ENCODE results near the gene CCR3. TPM values are rescaled to one million over a fixed set of nuclear protein-coding genes. Genes with fewer than 3 reads are reported as not detected.

CCR3 gene
- total RNA-seq, 3 donors from 2014 or later (not counting 1 experiment from before 2014, with no cell fraction given): 1.5 to 36.7 TPM; not detected in 1

- intact Hi-C loops (cut with micrococcal nuclease): no loop called here
- H3K4me1 ChIP-seq (ENCODE audit: control insufficient read depth, insufficient read depth, low read length): peaks cover 27% of the 10 kb centered on the region
- no peak for DNase-seq
- H3K27ac ChIP-seq (ENCODE audit: low read length): no peak overlapping the region
- H3K27ac Mint-ChIP-seq: no peak overlapping the region
- no peaks in the 10 kb centered on the region for H3K27me3 ChIP-seq (ENCODE audit: control insufficient read depth, insufficient read depth, low read length)
- no peaks in the 10 kb centered on the region for H3K36me3 ChIP-seq (ENCODE audit: control insufficient read depth, insufficient read depth, low read length)
- H3K9me3 ChIP-seq (ENCODE audit: control insufficient read depth, insufficient read depth, low read length): no peaks in the 10 kb centered on the region
- no peak overlapping the region for H3K4me3 ChIP-seq (ENCODE audit: low read length)
- no peaks in the 10 kb centered on the region for H3K9me3 Mint-ChIP-seq
- ATAC-seq: no peak
- 96% methylated on average over 4 of the region's 4 CpGs for WGBS (ENCODE audit: insufficient coverage)
- no peak overlapping the region for H3K4me3 Mint-ChIP-seq
- TF ChIP-seq CTCF (IDR thresholded peaks at IDR 0.05): no peak
- no peaks in the 10 kb centered on the region for H3K36me3 Mint-ChIP-seq
- H3K4me1 Mint-ChIP-seq: peaks cover 37 to 48% of the 10 kb centered on the region in 2 donors
- H3K27me3 Mint-ChIP-seq (ENCODE audit: low read depth in 2 of 2): no peaks in the 10 kb centered on the region
Observed at GRCh38 chr3:46271209-46271745, 29.0 kb downstream of the CCR3 start.

DNA sequence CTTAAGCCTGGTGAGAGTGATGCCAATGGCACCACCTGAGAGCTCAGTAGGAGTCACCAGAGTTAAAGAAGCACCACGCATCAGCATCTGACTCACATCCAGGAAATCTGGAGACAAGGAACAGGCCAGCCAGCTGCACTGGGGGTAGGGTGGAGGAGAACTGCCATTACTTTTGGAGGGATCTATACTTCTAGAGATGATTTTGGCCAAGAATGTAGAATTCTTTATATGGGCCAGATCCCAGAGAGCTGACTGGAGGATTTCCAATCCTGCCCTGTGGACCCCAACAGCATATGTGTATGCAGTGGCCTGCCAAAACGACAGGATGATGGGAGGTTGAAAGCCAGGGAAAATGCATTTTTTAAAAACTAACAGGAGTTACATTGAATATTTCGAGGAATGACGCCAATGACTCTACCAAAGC lies 29.8 kb downstream of the CCR3 start:
- Mint-ChIP-seq H3K9me3 (no peaks in the 10 kb centered on the region), H3K27ac (no peak overlapping the region), H3K4me1 (peaks cover 37 to 48% of the 10 kb centered on the region in 2 donors), H3K27me3 (ENCODE audit: low read depth in 2 of 2) (no peaks in the 10 kb centered on the region), H3K36me3 (no peaks in the 10 kb centered on the region), H3K4me3 (no peak overlapping the region)
- Histone ChIP-seq H3K4me1 (ENCODE audit: control insufficient read depth, insufficient read depth, low read length) (peaks cover 31% of the 10 kb centered on the region), H3K27ac (ENCODE audit: low read length) (no peak overlapping the region), H3K4me3 (ENCODE audit: low read length) (no peak overlapping the region), H3K36me3 (ENCODE audit: control insufficient read depth, insufficient read depth, low read length) (no peaks in the 10 kb centered on the region), H3K9me3 (ENCODE audit: control insufficient read depth, insufficient read depth, low read length) (no peaks in the 10 kb centered on the region), H3K27me3 (ENCODE audit: control insufficient read depth, insufficient read depth, low read length) (no peaks in the 10 kb centered on the region)
- DNase-seq (no peak), ATAC-seq (no peak)
- intact Hi-C loops (cut with micrococcal nuclease): no loop called here
- 97% methylated on average over 4 of the region's 4 CpGs for WGBS (ENCODE audit: insufficient coverage)
- no peak for TF ChIP-seq CTCF (IDR thresholded peaks at IDR 0.05)

GRCh38 chr3:46276497-46277099 lies 34.3 kb downstream of the CCR3 start:
- Mint-ChIP-seq H3K4me1 (peaks cover 40 to 43% of the 10 kb centered on the region in 2 donors), H3K4me3 (peak overlapping the region; percentile 78), H3K36me3 (no peaks in the 10 kb centered on the region), H3K9me3 (no peaks in the 10 kb centered on the region), H3K27me3 (ENCODE audit: low read depth in 2 of 2) (no peaks in the 10 kb centered on the region), H3K27ac (peak overlapping the region; percentile 76 to 85)
- H3K27me3 ChIP-seq (ENCODE audit: control insufficient read depth, insufficient read depth, low read length): no peaks in the 10 kb centered on the region
- peaks cover 50% of the 10 kb centered on the region for H3K4me1 ChIP-seq (ENCODE audit: control insufficient read depth, insufficient read depth, low read length)
- no peak overlapping the region for H3K4me3 ChIP-seq (ENCODE audit: low read length)
- H3K36me3 ChIP-seq (ENCODE audit: control insufficient read depth, insufficient read depth, low read length): no peaks in the 10 kb centered on the region
- WGBS (ENCODE audit: insufficient coverage): 36% methylated on average over 8 of the region's 9 CpGs
- peak overlapping the region; percentile 8 for H3K27ac ChIP-seq (ENCODE audit: low read length)
- H3K9me3 ChIP-seq (ENCODE audit: control insufficient read depth, insufficient read depth, low read length): no peaks in the 10 kb centered on the region
- DNase-seq (peak; percentile 62 to 87), ATAC-seq (peak; percentile 71 to 88 (median 87))
- peak; percentile 79 for TF ChIP-seq CTCF (IDR thresholded peaks at IDR 0.05)
- intact Hi-C loops (cut with micrococcal nuclease): loop anchor here (1.0 to 5.0 kb wide), 3 partner anchors 92 to 161 kb away; no protein-coding TSS in a partner anchor
